HepG2 (cell line): ENCODE data around the gene IL17RC. TPM values are rescaled to one million over a fixed set of nuclear protein-coding genes. Genes with fewer than 3 reads are reported as not detected.

Experiments
- ATAC-seq: fragments of 200-7000 bp; cut with Tn5 transposase; 3 replicates; pipeline ENCODE4 v1.9.1; 2020; ENCODE audit warnings: mild to moderate bottlenecking, moderate library complexity
- BruUV-seq: library from RNA; stranded (reverse); fragments of 400-500 nt; replicated peaks from 2 replicates; lab custom pipeline; 2021; lab: Mats Ljungman, UMichigan
- CTCF ChIA-PET: fragments of 300-600 bp; formaldehyde crosslinking; extraction: SDS; loops from one replicate; lab custom pipeline; 2021; ENCODE audit warnings: low total read pairs, inconsistent platforms, low intra/inter-chr PET ratio; lab: Yijun Ruan, JAX
- POLR2A ChIA-PET: fragments of 350-600 bp; sonication (Branson Sonifier 250); formaldehyde crosslinking; loops from one replicate; lab custom pipeline; 2020; ENCODE audit warnings: antibody characterized with exemption, inconsistent platforms; lab: Yijun Ruan, JAX
- DNase-seq: peaks from one replicate; pipeline ENCODE4 v3.0.0-alpha.2; 2015; ENCODE audit warnings: low spot score
- FAIRE-seq: peaks from 3 replicates; lab custom pipeline; 2011; peaks lifted over from hg19 to GRCh38; lab: Jason Lieb, UNC
- H2AFZ ChIP-seq: one replicate; pipeline ENCODE4 v1.6.1; 2011; ENCODE audit warnings: low read length, inconsistent platforms
- H3K27ac ChIP-seq: fragments of 300-600 bp; 3 replicates; pipeline ENCODE4 v1.8.0; 2011; ENCODE audit warnings: mixed run types, mild to moderate bottlenecking, mixed read lengths, low read length, inconsistent platforms; ENCODE audit not compliant: insufficient read depth; ENCODE audit errors: extremely low read length
- H3K27me3 ChIP-seq, 2 experiments: fragments of 200-600 bp in 1 of 2; 2 replicates in 1 of 2; 3 replicates in 1 of 2; pipeline versions ENCODE4 v1.6.0 to v1.8.0; 2011; ENCODE audit warnings: low read length in 2 of 2, mild to moderate bottlenecking in 2 of 2, moderate library complexity in 2 of 2, inconsistent platforms in 1 of 2; ENCODE audit not compliant: insufficient read depth in 2 of 2, control insufficient read depth in 1 of 2
- H3K36me3 ChIP-seq, 2 experiments: fragments of 200-600 bp in 1 of 2; replicated peaks in 1 of 2; 2 replicates in 1 of 2; 3 replicates in 1 of 2; pipeline versions ENCODE4 v1.5.1 to v1.8.0; 2011; ENCODE audit warnings: low read length in 2 of 2, inconsistent platforms in 1 of 2; ENCODE audit not compliant: insufficient read depth in 2 of 2, control insufficient read depth in 1 of 2
- H3K4me1 ChIP-seq: 2 replicates; pipeline ENCODE4 v1.5.1; 2012; ENCODE audit warnings: low read length, inconsistent platforms; ENCODE audit not compliant: insufficient read depth
- H3K4me2 ChIP-seq: 2 replicates; pipeline ENCODE4 v1.6.0; 2011; ENCODE audit warnings: low read depth, low read length, inconsistent platforms
- H3K4me3 ChIP-seq, 3 experiments: fragments of 200-600 bp in 1 of 3; sonication (generic), shearing (Covaris generic) in 1 of 3; replicated peaks in 1 of 3; 2 replicates each; pipeline ENCODE4 v1.5.1; 2011 to 2016; ENCODE audit warnings: low read length in 3 of 3, inconsistent platforms in 2 of 3, low read depth in 2 of 3, mild to moderate bottlenecking in 2 of 3, control low read depth in 1 of 3, mixed read lengths in 1 of 3; ENCODE audit not compliant: insufficient read depth in 1 of 3
- H3K79me2 ChIP-seq: one replicate; pipeline ENCODE4 v1.6.1; 2011; ENCODE audit warnings: low read length, inconsistent platforms; ENCODE audit not compliant: insufficient read depth
- H3K9ac ChIP-seq: 2 replicates; pipeline ENCODE4 v1.6.0; 2011; ENCODE audit warnings: mild to moderate bottlenecking, low read depth, low read length, inconsistent platforms; ENCODE audit not compliant: insufficient read depth
- H3K9me3 ChIP-seq: 2 replicates; pipeline ENCODE4 v1.5.1; 2012; ENCODE audit warnings: mild to moderate bottlenecking, low read length
- H4K20me1 ChIP-seq: 2 replicates; pipeline ENCODE4 v1.6.0; 2011; ENCODE audit warnings: inconsistent platforms, mild to moderate bottlenecking, low read length, moderate library complexity; ENCODE audit not compliant: insufficient read depth
- ERF ChIP-seq: IDR thresholded peaks from 2 replicates; pipeline ENCODE4 v1.6.1; 2018; ENCODE audit warnings: missing biosample characterization, missing genetic modification reagents
- PHF21A ChIP-seq: sonication (generic); formaldehyde crosslinking; IDR thresholded peaks from 2 replicates; pipeline ENCODE4 v1.5.0; 2020; ENCODE audit warnings: mild to moderate bottlenecking, missing genetic modification reagents
- ZNF224 ChIP-seq: sonication (generic); formaldehyde crosslinking; IDR thresholded peaks from 2 replicates; pipeline ENCODE4 v1.5.0; 2020; ENCODE audit warnings: mild to moderate bottlenecking, missing genetic modification reagents
- ZNF30 ChIP-seq: sonication (generic); formaldehyde crosslinking; IDR thresholded peaks from 2 replicates; pipeline ENCODE4 v1.5.0; 2020; ENCODE audit warnings: mild to moderate bottlenecking, missing genetic modification reagents
- WGBS: methylation state at CpG from one replicate; pipeline ENCODE4 v1.1.6; 2017; ENCODE audit warnings: low lambda C conversion rate; 5-methylcytosine and 5-hydroxymethylcytosine counted together
- in situ Hi-C: cut with HindIII; loops from 2 replicates; pipeline ENCODE4 v1.10.0; 2017; ENCODE audit warnings: low pct_unique_long_range_greater_than_20kb; ENCODE audit not compliant: extremely low pct_ligation_motif_present
- intact Hi-C: fragments of 100-400 bp; cut with micrococcal nuclease; formaldehyde crosslinking; loops from one replicate; pipeline ENCODE4 v1.10.0; 2022; ENCODE audit not compliant: unreplicated experiment
- polyA plus RNA-seq, 8 experiments: library from polyadenylated mRNA; depleted of rRNA in 3 of 8; stranded (reverse) in 7 of 8; unstranded in 1 of 8; fragments of >200 nt; fragmentation: Illumina TruSeq in 4 of 8; extraction: Trizol in 4 of 8; gene quantifications; 2 replicates each; pipeline versions ENCODE4 v1.2.1 to v1.2.3, GENCODE V29; 2011 to 2016; ENCODE audit warnings: low read depth in 4 of 8, missing spikeins in 1 of 8, mixed read lengths in 1 of 8; ENCODE audit not compliant: insufficient read depth in 1 of 8
- total RNA-seq, 5 experiments: library from RNA; depleted of rRNA; stranded (reverse); fragments of >200 nt; fragmentation: Illumina TruSeq; extraction: Trizol; gene quantifications; 2 replicates each; pipeline ENCODE4 v1.2.3, GENCODE V29; 2016; ENCODE audit warnings: low read depth in 1 of 5
- TF ChIP-seq, protein P1 (sequence below): sonication (generic); formaldehyde crosslinking; IDR thresholded peaks from 2 replicates; pipeline ENCODE4 v1.5.1; 2020; ENCODE audit warnings: mild to moderate bottlenecking, missing genetic modification reagents, moderate library complexity
- TF ChIP-seq, protein P2 (sequence below): sonication (generic); formaldehyde crosslinking; IDR thresholded peaks from 2 replicates; pipeline ENCODE4; 2020; ENCODE audit warnings: missing genetic modification reagents, mild to moderate bottlenecking, borderline replicate concordance
- TF ChIP-seq, protein P3 (sequence below): sonication (generic); formaldehyde crosslinking; IDR thresholded peaks from 2 replicates; pipeline ENCODE4 v1.5.1; 2020; ENCODE audit warnings: mild to moderate bottlenecking, missing genetic modification reagents, borderline replicate concordance

Gene IL17RC
- total and polyA plus RNA-seq, 2 of the 13 experiments (the other 11 are each of a cell fraction or from before 2014, with no cell fraction given) = 20.7 to 24.0 TPM

DNA sequence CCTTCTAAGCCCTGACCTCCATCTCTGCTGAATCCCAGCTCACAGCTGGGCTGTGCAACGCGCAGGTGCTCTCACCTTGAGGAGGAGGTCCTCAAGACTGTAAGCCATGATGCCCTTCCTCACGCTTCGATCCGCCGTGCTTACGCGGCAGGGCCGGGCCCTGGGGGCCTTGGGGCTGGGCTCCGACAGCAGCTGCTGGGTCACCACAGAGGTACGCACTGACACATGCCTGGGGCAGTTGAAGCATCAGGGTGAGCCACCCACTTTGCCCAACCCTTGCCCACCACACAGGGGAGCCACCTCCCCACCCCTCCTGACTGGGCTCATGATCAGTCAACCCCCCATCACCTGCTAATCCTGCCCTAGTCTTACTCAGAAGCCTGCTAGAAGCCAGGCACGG, 39.9 kb upstream of the IL17RC start (continued):
- no peak for TF ChIP-seq ZNF30
- TF ChIP-seq, protein P1, sequence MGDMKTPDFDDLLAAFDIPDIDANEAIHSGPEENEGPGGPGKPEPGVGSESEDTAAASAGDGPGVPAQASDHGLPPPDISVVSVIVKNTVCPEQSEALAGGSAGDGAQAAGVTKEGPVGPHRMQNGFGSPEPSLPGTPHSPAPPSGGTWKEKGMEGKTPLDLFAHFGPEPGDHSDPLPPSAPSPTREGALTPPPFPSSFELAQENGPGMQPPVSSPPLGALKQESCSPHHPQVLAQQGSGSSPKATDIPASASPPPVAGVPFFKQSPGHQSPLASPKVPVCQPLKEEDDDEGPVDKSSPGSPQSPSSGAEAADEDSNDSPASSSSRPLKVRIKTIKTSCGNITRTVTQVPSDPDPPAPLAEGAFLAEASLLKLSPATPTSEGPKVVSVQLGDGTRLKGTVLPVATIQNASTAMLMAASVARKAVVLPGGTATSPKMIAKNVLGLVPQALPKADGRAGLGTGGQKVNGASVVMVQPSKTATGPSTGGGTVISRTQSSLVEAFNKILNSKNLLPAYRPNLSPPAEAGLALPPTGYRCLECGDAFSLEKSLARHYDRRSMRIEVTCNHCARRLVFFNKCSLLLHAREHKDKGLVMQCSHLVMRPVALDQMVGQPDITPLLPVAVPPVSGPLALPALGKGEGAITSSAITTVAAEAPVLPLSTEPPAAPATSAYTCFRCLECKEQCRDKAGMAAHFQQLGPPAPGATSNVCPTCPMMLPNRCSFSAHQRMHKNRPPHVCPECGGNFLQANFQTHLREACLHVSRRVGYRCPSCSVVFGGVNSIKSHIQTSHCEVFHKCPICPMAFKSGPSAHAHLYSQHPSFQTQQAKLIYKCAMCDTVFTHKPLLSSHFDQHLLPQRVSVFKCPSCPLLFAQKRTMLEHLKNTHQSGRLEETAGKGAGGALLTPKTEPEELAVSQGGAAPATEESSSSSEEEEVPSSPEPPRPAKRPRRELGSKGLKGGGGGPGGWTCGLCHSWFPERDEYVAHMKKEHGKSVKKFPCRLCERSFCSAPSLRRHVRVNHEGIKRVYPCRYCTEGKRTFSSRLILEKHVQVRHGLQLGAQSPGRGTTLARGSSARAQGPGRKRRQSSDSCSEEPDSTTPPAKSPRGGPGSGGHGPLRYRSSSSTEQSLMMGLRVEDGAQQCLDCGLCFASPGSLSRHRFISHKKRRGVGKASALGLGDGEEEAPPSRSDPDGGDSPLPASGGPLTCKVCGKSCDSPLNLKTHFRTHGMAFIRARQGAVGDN (CRISPR knock-in tag) = peak; percentile 25; the same call in 1 of the 2 replicates

DNA sequence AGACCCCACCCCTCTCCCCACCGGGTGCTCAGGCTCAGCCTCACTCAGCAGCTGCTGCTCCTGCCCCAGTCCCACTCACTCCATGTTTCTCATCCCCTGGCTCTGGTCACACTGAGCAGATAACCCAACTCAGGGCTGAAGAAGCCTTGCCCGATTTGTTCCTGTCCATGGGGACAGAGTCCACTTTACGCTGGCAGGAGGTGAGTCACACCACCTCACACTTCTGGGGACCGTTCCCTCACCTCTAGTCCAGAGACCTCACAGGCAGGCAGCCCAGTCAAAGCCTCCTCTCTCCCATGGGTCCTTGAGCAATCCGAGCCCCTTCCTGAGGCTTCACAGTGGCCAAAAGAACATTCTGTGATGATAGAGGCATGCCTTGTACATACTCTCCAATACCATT, 38.2 kb upstream of the IL17RC start:
- H3K79me2 ChIP-seq = no peaks in the 10 kb centered on the region
- H3K27ac ChIP-seq = peak overlapping the region; percentile 49
- peak; percentile 84 for DNase-seq
- WGBS = 2% methylated on average over 5 of the region's 5 CpGs
- H3K9me3 ChIP-seq = no peaks in the 10 kb centered on the region
- ATAC-seq = peak; percentile 98
- H4K20me1 ChIP-seq = no peaks in the 10 kb centered on the region
- H2AFZ ChIP-seq = no peak overlapping the region
- no peaks in the 10 kb centered on the region for H3K27me3 ChIP-seq
- H3K4me1 ChIP-seq = peaks cover 34% of the 10 kb centered on the region
- intact Hi-C loops (loop anchor here (1.0 to 5.0 kb wide), 3 partner anchors 10 to 39 kb away; partner anchors contain the start of gene IL17RC), in situ Hi-C loops (no loop called here)
- BruUV-seq = no TSS peak
- H3K36me3 ChIP-seq = no peaks in the 10 kb centered on the region
- ChIA-PET CTCF (no interaction called here), POLR2A (interaction anchor here (0.7 to 3.5 kb wide), 7 partner anchors 11 to 68 kb away, joined by 3 to 20 read pairs (median 5); partner anchors contain the start of genes CRELD1, IL17RC and JAGN1)
- peak overlapping the region; percentile 65 for H3K4me2 ChIP-seq
- H3K4me3 ChIP-seq = peak overlapping the region in 1 of 3 experiments; percentile 51; a peak in 2 of 6 replicates
- FAIRE-seq = peak; percentile 79
- peak overlapping the region; percentile 17; the same call in 1 of the 2 replicates for H3K9ac ChIP-seq
- TF ChIP-seq ERF (CRISPR knock-in tag) = 0 out of 2 replicates have a peak, but pooled peaks have one; percentile 55
- 0 out of 2 replicates have a peak, but pooled peaks have one; percentile 60 for TF ChIP-seq ZNF224
- TF ChIP-seq, protein P2, sequence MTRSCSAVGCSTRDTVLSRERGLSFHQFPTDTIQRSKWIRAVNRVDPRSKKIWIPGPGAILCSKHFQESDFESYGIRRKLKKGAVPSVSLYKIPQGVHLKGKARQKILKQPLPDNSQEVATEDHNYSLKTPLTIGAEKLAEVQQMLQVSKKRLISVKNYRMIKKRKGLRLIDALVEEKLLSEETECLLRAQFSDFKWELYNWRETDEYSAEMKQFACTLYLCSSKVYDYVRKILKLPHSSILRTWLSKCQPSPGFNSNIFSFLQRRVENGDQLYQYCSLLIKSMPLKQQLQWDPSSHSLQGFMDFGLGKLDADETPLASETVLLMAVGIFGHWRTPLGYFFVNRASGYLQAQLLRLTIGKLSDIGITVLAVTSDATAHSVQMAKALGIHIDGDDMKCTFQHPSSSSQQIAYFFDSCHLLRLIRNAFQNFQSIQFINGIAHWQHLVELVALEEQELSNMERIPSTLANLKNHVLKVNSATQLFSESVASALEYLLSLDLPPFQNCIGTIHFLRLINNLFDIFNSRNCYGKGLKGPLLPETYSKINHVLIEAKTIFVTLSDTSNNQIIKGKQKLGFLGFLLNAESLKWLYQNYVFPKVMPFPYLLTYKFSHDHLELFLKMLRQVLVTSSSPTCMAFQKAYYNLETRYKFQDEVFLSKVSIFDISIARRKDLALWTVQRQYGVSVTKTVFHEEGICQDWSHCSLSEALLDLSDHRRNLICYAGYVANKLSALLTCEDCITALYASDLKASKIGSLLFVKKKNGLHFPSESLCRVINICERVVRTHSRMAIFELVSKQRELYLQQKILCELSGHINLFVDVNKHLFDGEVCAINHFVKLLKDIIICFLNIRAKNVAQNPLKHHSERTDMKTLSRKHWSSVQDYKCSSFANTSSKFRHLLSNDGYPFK (CRISPR knock-in tag) = peak; percentile 42; the same call in 1 of the 2 replicates
- TF ChIP-seq, protein P3, sequence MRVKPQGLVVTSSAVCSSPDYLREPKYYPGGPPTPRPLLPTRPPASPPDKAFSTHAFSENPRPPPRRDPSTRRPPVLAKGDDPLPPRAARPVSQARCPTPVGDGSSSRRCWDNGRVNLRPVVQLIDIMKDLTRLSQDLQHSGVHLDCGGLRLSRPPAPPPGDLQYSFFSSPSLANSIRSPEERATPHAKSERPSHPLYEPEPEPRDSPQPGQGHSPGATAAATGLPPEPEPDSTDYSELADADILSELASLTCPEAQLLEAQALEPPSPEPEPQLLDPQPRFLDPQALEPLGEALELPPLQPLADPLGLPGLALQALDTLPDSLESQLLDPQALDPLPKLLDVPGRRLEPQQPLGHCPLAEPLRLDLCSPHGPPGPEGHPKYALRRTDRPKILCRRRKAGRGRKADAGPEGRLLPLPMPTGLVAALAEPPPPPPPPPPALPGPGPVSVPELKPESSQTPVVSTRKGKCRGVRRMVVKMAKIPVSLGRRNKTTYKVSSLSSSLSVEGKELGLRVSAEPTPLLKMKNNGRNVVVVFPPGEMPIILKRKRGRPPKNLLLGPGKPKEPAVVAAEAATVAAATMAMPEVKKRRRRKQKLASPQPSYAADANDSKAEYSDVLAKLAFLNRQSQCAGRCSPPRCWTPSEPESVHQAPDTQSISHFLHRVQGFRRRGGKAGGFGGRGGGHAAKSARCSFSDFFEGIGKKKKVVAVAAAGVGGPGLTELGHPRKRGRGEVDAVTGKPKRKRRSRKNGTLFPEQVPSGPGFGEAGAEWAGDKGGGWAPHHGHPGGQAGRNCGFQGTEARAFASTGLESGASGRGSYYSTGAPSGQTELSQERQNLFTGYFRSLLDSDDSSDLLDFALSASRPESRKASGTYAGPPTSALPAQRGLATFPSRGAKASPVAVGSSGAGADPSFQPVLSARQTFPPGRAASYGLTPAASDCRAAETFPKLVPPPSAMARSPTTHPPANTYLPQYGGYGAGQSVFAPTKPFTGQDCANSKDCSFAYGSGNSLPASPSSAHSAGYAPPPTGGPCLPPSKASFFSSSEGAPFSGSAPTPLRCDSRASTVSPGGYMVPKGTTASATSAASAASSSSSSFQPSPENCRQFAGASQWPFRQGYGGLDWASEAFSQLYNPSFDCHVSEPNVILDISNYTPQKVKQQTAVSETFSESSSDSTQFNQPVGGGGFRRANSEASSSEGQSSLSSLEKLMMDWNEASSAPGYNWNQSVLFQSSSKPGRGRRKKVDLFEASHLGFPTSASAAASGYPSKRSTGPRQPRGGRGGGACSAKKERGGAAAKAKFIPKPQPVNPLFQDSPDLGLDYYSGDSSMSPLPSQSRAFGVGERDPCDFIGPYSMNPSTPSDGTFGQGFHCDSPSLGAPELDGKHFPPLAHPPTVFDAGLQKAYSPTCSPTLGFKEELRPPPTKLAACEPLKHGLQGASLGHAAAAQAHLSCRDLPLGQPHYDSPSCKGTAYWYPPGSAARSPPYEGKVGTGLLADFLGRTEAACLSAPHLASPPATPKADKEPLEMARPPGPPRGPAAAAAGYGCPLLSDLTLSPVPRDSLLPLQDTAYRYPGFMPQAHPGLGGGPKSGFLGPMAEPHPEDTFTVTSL = peak; percentile 82; the same call in 1 of the 2 replicates
- peak; percentile 73 for TF ChIP-seq PHF21A (CRISPR knock-in tag)
